GM19328 (cell line): ENCODE measurements around the gene CCL25.

Experiments used
- ATAC-seq: cut with Tn5 transposase; IDR thresholded peaks from one replicate; pipeline ENCODE4 v1.9.1; 2021; ENCODE audit warnings: mild to moderate bottlenecking, moderate library complexity; ENCODE audit not compliant: unreplicated experiment

The CCL25 gene

DNA sequence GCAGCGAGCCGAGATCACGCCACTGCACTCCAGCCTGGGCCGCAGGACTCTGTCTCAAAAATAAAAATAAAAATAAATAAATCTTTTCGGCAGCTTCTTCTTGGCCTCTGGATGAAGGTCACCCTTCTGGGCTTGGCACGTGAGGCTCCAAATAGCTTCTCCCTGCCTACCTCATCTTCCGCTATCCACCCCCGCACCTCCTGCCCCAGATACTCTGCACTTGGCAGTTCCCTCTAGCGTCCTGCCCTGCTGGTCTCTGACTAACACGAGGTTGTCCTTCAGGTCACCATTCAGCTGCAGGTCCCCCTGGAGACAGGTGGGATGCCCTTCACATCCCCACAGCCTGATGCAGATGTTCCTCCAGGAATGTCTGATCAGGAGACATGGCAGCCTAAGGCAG, 8.5 kb upstream of the CCL25 start:
- no peak for ATAC-seq

DNA sequence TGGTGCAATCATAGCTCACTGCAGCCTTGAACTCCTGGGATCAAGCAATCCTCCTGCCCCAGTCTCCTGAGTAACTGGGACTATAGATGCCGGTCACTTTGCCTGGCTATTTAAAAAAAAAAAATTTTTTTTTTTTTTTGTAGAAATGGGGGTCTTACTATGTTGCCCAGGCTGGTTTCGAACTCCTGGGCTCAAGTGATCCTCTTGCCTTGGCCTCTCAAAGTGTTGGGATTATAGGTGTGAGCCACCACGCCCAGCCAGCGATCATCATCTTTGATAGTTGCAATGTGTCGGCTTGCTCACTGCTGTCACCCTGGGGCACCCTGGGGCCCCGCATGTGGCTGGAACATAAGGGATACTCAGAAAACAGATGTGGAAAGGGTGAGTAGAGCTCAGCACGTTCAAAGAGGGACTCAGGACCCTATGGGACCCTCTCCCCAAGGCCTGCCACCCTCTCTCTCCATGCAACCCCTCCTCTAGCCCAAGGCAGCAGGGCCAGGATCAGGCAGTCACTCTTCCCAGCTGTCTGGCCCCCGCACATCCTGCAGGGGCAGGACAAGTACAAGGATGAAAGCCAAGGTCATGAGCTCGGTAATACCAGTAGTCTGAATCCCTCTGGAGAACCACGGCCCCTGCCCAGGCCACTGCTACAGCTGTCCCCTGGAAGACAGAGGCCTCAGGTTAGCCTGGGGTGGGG, 6.5 kb upstream of the CCL25 start:
- no peak for ATAC-seq

DNA sequence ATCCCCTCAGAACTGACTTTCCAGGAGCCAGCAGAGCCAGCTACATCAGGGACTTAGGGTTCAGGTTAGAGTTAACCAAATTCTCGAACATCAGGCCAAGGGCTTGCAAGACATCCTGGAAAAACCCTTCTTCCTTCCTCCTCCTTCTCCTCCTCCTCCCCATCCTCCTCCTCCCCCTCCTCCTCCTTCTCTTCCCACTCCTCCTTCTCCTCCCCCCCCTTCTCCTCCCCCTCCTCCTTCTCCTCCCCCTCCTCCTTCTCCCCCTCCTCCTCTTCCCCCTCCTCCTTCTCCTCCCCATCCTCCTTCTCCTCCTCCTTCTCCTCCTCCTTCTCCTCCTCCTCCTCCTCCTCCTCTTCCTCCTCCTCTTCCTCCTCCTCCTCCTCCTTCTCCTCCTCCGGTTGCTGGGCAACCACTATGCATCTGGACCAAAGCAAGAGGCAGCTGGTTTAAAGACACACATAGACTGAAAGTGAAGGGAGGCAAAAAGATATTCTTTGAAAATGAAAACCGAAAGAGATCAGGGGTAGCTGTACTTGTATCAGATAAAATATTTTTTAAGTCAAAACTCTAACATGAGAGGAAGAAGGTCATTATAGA, 5.9 kb upstream of the CCL25 start:
- no peak for ATAC-seq

DNA sequence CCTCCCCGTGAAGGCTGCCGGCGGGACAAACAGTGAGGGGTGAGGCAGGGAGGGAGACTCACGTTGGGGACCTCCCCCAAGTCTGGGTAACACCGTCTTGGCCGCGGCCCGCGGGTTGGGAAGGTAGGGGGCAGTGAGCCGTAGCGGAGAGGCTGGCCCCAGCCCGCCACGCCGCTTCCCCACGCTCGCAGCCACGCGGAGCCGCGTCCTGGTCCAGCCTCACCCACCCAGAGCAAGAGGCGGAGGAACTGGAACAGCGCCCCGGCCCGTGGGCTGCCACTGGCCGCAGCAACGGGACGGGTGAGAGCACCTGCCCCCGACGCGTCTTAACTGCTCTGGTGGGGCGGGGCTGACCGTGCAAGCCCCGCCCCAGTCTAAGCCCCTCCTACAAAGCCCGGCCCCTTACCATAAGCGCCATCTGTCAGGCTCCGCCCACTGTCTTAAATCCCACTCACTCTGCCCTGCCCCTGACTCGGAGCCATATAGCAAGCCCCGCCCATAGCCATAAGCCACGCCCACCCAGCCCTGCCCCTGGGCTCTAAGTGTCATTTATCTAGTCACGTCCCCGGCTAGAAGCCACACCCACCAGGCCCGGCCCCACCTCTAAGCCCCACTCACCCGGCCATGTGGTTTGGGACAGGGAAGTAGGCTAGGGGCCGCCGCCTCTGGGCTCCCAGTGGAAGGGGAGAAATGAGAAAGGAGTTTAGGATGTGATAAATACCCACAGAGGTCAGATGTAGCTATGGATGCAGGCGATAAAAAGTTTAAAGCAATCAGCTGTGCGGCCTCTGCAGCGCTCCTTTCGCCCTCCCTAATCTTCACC, 2.1 kb upstream of the CCL25 start:
- peak; percentile 73 for ATAC-seq

DNA sequence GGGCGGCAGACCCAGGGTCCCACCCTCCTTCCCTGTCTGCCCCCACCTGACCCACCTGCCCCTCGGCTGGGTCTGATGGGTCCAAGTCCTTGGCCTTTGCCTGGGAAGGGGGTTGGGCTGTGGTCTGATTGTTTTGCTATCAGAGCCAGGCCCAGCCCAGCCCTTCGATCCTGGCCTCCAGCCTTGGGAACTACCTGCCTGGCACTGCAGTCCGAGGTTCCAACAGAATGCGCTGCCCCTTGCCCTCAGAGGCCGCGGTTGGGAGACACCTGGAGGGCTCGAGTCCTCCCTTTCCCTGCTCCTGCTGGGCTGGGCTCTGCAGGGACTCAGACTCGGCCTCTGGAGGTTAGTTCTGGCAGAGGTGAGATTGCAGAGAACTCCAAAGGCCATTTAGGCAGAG, 1.6 kb downstream of the CCL25 start:
- ATAC-seq, result no peak

DNA sequence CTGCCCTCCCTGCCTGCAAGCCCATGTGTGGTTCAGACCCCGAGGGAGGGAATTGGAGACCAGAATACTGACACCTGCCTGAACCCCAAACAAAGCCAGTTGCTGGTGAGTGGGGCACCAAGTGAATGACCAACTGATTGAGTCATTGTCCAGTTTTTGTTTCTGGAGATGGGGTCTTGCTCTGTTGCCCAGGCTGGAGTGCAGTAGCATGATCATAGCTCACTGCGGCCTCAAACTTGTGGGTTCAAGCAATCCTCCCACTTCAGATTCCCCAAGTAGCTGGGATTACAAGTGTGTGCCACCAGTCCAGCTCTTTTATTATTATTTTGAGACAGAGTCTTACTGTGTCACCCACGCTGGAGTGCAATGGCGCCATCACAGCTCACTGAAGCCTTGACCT, 4.0 kb downstream of the CCL25 start:
- no peak for ATAC-seq

DNA sequence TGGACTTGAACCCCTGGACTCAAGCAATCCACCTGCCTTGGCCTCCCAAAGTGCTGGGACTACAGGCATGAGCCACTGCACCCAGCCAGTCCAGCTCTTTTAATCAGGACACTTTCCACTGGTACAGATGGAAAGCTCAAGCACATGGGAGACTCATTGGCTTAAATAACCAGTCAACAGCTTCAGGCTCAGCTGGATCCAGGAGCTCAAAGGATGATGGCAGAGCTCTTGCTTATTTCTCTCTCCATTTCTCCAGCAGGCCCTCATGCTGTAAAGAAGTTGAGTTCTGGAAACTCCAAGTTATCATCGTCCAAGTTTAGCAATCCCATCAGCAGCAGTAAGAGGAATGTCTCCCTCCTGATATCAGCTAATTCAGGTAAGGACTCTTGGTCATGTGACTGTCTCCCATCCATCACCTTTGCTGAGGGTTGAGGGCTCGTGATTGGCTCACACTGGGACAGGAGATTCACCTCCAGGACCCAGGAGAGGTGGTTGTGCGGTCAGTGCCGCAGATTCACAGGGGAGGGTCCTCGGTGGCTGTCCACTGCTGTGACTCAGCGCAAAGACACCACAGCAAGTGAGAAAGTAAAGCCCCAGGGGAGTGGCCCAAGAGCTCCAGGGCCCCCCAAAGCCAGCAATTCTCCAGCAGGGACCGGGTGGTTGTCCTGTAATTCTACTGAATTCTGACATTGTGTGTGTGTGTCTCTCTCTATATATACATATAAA, 5.1 kb downstream of the CCL25 start:
- ATAC-seq, result no peak

DNA sequence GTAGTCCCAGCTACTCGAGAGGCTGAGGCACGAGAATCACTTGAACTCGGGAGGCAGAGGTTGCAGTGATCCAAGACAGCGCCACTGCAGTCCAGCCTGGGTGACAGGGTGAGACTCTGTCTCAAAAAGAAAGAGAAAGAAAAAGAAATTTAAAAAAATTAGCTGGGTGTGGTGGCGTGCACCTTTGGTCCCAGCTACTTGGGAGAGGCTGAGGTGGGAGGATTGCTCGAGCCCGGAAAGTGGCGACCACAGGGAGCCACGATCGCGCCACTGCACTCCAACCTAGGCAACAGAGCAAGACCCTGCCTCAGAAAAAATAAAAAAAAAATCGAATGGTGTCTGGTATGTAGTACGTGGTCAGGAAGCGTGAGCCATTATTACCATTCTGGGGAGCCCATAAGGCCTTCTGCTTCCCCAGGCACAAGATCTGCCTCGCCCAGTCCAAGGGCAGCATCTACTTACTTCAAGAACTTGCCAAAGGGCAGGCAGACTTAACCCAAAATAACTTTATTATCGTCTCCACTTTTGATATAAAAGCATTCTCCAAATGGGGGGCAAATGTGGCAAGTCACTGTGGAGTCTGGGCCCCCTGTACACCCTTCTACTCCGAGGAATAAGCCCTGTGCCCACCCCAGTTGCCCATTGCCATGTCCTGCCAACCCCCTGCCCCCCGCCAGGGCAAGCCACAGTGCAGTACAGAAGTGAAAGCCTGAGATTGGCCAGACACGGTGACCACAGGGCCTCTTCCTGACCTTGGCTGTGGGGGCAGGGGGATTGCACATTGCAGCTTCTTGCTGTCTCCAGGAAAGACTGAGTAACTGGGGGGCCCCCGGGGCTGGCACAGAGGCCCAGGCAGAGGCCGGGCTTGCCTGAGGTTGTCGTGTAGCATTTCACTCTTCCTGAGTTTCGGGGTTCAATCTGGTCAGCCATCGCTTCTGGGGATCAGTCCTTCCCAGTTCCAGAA, 12.6 kb downstream of the CCL25 start:
- no peak for ATAC-seq

DNA sequence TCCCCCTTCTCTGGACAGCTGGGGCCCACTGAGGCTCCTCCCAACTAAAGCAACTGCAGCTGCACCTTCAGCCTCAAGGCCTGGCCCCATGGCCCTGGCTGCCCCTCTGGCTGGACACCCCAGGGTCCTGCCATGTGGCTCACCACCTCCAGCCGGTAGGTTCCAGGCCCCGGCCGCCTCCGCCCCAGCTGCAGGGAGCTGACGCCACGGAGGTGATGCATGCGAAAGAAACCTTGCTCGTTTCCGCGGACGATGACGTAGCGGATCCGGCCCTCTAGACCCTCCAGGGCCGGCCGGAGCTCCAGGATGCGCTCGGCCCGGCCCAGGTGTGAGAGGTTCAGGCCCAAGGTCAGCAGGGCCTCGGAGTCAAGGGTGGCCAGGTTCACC, 13.3 kb downstream of the CCL25 start:
- no peak for ATAC-seq

DNA sequence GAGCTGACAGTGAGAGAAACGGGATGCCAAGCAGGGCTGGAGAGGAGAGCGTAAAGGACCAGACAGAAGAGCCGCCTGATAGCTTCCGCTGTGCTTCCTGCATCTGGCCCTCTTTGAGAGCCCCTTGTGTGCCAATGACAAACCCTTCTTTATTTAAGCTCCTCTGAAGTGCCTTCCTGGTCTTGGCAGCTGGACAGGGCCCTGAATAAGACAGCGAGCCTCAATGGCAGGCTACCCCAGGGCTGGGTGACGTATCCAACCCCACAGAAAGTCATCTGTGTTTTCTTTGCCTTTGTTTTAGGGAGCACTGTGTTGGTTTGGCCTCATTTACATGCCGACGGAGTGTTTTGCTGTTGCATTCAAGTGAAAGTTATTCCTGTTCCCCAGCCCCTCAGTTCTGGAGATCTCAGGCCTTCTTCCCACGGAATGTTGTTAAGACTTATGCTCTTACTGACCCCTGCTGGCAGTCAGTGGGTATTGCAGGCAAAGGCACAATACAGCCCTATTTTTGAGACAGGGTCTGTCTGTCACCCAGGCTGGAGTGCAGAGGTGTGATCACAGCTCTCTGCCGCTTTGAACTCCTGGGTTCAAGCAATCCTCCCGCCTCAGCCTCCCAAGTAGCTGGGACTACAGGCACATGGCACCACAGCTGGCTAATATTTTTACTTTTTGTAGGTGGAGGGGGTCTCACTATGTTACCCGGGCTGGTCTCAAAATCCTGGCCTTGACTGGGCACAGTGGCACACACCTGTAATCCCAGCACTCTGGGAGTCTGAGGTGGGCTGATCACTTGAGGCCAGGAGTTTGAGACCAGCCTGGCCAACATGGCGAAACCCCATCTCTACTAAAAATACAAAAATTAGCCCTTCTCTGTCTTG, 16.8 kb downstream of the CCL25 start:
- ATAC-seq, result no peak

DNA sequence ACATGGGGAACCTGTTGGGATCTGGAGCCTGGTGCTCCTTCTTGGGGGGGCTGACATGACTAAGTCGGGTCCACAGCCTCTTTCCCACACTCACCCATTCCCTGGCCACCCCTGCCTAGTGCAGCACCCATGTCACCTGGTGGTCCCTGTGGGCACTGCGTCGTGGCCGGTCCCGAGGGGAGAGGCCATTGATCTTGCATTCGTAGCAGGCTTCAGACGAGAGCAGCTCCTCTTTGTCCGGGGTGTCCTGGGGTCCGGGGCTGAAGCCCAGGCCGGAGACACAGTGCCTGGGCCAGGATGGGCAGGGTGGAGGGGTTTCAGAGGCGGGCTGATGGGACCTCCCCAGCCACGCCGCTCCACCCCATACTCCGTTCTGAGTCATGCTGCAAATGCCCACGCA, 19.4 kb downstream of the CCL25 start:
- ATAC-seq, result no peak

DNA sequence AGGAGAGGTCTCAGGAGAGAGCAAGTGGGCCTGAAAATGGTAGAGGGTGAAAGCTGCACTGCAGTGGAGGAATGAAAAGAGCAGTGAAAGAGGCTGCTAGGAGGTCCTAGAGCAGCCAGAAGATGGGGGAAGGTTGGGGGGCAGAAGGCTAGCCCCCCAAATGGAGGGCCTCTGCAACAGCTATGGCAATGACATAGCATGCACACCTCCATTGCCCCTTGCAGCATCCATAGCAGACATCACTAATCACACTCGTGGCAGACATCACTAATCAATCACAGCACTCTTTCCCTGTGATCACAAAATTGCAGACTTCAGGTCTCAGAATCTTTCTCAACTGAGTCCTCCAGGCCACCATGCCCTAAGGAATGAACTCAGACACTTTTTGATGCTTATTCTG, 21.9 kb downstream of the CCL25 start:
- no peak for ATAC-seq

DNA sequence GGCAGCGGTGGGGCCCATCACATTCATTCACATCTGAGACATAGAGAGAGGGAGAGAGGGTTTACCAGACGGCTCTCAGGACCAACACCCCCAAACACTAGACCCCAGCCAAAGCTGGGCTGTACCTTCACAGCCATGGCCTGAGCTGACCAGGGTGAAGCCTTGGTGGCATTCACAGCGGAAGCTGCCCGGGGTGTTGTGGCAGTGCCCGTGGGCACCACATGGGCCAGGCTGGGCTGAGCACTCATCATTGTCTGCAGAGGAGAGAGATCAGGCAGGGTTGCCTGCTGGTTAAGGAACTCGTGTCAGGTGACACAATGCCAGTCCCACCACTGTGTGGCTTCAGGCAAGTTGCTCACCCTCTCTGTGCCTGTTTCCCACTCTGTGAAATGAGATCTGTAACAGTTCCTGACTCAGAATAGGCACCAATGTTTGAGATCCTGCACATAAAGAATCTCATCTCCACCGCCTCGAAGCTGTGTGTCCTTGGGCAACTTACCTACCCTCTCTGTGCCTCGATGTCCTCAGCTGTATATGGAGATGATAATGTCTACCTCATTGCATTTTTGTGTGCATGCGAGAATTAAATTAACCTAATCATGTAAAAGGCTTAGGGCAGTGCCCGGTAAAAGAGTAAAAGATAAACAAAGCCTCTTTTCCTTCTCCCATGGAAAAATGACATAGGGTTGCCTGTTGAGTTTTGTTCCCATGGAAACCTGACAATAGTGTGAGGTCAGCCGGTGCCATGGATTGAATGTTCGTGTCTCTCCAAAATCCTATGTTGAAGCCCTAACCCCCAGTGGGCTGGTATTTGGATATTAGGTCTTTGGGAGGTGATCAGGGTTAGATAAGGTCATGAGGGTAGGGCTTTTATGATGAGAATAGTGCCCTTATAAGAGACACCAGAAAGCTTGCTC, 22.9 kb downstream of the CCL25 start:
- ATAC-seq, result no peak

DNA sequence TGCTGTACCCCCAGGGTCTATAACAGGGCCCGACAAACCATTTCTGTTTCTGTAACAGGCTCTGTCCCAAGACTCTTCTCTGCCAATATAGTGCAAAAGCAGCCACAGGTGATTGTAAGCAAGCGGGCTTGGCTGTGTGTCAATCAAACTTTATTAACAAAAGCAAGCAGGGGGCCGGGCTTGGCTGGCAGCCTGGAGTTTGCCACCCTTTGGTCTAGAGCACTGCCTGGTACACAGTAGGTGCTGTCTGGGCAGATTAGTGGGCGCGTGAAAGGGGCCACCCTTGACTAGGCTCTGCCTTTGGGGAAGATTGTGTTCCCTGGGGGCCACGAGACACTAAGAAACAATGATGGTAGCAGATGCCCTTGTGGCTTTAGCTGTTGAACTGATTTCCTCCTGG, 27.4 kb downstream of the CCL25 start:
- ATAC-seq, result no peak

DNA sequence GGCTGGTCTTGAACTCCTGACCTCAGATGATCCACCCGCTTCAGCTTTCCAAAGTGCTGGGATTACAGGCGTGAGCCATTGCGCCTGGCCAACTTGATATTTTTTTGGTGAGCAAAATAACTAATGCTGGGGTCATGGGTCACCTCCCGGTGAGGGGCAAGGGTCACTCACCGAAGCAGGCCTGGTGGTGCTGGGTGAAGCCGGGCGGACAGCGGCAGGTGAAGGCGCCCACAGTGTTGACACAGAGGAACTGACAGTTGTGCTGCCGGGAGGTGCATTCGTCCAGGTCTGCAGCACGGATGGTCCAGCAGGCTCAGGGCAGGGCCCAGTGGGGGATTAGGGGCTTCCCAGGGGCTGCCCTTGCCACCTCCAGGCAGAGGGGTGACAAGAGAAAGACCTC, 28.3 kb downstream of the CCL25 start:
- ATAC-seq, result no peak

DNA sequence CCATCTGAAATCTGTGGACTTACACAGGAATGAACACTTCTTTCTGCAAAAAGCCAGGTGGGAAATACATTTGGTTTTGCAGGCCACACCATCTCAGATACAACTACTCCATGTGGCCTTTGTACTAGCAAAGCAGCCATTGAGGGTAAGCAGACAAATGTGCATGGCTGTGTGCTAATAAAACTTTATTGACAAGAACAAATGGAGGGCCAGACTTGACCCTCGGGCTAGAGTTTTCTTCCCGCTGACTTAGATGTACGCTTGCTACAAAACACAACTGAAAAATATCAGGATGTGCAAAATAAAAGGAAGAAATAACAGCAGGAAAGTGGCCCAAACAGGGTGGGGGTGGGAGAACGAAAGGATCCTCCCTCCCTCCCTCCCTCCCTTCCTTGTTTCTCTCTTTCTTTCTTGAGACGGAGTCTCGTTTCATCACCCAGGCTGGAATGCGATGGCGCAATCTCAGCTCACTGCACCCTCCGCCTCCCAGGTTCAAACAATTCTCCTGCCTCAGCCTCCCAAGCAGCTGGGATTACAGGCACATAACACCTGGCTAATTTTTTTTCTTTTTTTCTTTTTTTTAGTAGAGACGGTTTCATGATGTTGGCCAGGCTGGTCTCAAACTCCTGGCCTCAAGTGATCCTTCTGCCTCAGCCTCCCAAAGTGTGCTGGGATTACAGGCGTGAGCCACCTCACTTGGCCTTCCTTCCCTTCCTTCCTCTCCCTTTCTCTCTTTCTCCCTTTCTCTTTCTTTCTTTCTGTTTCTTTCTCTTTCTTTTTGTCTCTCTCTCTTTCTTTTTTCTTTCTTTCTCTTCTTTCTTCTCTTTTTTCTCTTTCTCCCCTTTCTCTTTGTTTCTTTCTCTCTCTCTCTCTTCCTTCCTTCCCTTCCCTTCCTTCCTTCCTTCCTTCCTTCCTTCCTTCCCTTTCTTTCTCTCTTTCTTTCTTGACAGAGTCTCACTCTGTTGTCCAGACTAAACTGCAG, 29.3 kb downstream of the CCL25 start:
- ATAC-seq, result no peak

DNA sequence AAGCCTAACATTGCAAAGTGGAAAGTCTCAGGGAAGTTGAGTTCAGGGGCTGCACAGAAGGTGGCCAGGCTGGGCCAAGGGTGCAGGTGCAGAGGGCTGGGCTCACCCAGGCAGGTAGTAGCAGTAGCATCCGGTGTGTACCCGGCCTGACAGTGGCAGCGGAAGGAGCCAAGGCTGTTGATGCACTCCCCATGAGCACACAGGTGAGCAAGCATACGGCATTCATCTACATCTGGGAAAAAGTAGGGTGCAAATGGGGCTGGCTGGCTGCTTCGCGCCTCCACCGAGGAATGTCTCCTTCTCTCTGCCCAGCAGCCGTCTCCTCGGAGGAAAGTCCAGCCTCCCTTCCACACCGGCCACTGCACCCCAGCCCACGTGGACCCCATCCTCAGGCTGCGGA, 30.6 kb downstream of the CCL25 start:
- no peak for ATAC-seq
